ENCODE data around the gene TUBA3E. TPM values are rescaled to one million over a fixed set of nuclear protein-coding genes. Genes with fewer than 3 reads are reported as not detected.
"Not testable (repeated sequence)": the region's sequence is repeated elsewhere in the genome, so short reads cannot be mapped to it uniquely, and the experiment has no call there.

Gene TUBA3E
- total RNA-seq, 1 donor from 2014 or later = not detected

DNA sequence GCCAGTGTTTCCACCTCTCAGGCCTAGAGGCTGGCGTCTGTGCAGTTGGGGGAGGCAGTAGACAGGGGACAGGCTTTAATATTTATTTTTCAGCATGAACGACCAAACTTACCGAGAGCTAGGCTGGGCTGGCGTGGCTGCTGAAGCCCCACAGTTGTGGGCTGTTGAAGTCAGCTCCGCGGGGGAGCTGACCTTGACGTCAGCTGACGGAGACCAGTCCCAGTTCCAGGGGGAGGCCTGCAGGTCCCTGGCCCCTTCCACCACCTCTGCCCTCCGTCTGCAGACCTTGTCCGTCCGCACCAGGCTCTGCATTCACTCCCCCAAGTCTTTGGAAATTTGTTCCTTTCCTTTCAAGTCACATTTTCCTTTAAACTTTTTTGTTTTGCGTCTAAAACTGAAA lies 33.4 kb upstream of the TUBA3E start:
- TF ChIP-seq, protein P1, sequence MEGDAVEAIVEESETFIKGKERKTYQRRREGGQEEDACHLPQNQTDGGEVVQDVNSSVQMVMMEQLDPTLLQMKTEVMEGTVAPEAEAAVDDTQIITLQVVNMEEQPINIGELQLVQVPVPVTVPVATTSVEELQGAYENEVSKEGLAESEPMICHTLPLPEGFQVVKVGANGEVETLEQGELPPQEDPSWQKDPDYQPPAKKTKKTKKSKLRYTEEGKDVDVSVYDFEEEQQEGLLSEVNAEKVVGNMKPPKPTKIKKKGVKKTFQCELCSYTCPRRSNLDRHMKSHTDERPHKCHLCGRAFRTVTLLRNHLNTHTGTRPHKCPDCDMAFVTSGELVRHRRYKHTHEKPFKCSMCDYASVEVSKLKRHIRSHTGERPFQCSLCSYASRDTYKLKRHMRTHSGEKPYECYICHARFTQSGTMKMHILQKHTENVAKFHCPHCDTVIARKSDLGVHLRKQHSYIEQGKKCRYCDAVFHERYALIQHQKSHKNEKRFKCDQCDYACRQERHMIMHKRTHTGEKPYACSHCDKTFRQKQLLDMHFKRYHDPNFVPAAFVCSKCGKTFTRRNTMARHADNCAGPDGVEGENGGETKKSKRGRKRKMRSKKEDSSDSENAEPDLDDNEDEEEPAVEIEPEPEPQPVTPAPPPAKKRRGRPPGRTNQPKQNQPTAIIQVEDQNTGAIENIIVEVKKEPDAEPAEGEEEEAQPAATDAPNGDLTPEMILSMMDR (conservative IDR thresholded peaks at IDR 0.05) = no peak
- Mint-ChIP-seq H3K27ac (ENCODE audit: unreplicated experiment) (no peak overlapping the region), H3K4me3 (no peak overlapping the region), H3K36me3 (ENCODE audit: low read depth) (no peaks in the 10 kb centered on the region), H3K27me3 (ENCODE audit: low read depth) (peaks cover 9% of the 10 kb centered on the region), H3K4me1 (peaks cover 4% of the 10 kb centered on the region), H3K9me3 (no peaks in the 10 kb centered on the region)
- DNase-seq (ENCODE audit: low read depth, low spot score) = no peak

- H3K36me3 Mint-ChIP-seq (ENCODE audit: low read depth); H3K4me3 Mint-ChIP-seq; H3K27me3 Mint-ChIP-seq (ENCODE audit: low read depth); H3K27ac Mint-ChIP-seq (ENCODE audit: unreplicated experiment); H3K4me1 Mint-ChIP-seq; H3K9me3 Mint-ChIP-seq; DNase-seq (ENCODE audit: low read depth, low spot score): not testable (repeated sequence)
Observed at GRCh38 chr2:130230907-130231306, 32.7 kb upstream of the TUBA3E start.

GRCh38 chr2:130230376-130230775 lies 32.1 kb upstream of the TUBA3E start:
- not testable (repeated sequence) for H3K27ac Mint-ChIP-seq (ENCODE audit: unreplicated experiment); DNase-seq (ENCODE audit: low read depth, low spot score); H3K27me3 Mint-ChIP-seq (ENCODE audit: low read depth); H3K36me3 Mint-ChIP-seq (ENCODE audit: low read depth); H3K9me3 Mint-ChIP-seq; H3K4me1 Mint-ChIP-seq; H3K4me3 Mint-ChIP-seq

DNA sequence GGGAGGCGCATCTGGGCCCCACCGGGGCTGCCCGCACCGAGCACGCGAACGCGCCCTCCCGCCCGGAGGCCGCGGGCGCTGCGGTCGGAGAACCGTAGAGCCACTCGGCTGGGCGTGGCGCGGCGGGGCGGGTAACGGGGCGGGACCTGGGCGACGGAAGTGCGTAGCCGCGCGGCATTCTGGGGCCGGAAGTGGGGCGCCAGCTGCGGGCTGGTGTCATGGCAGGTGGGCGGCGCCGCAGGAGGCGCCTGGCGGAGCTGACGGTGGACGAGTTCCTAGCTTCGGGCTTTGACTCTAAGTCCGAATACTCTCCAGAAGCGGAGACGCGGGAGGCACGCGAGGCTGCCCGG lies 30.9 kb upstream of the TUBA3E start:
- H3K27ac Mint-ChIP-seq (ENCODE audit: unreplicated experiment) = not testable (repeated sequence)

GRCh38 chr2:130228467-130229160 lies 30.4 kb upstream of the TUBA3E start:
- H3K4me1 Mint-ChIP-seq; H3K9me3 Mint-ChIP-seq; H3K36me3 Mint-ChIP-seq (ENCODE audit: low read depth); H3K27ac Mint-ChIP-seq (ENCODE audit: unreplicated experiment); H3K4me3 Mint-ChIP-seq; DNase-seq (ENCODE audit: low read depth, low spot score): not testable (repeated sequence)
- peaks cover 14% of the 10 kb centered on the region for H3K27me3 Mint-ChIP-seq (ENCODE audit: low read depth)

More for the DNA sequence above, 30.9 kb upstream of the TUBA3E start:
- not testable (repeated sequence) for DNase-seq (ENCODE audit: low read depth, low spot score); H3K36me3 Mint-ChIP-seq (ENCODE audit: low read depth); H3K9me3 Mint-ChIP-seq; H3K4me1 Mint-ChIP-seq; H3K4me3 Mint-ChIP-seq
- peaks cover 10% of the 10 kb centered on the region for H3K27me3 Mint-ChIP-seq (ENCODE audit: low read depth)

GRCh38 chr2:130228005-130228404 lies 29.8 kb upstream of the TUBA3E start:
- H3K9me3 Mint-ChIP-seq; H3K4me3 Mint-ChIP-seq; H3K4me1 Mint-ChIP-seq; H3K27ac Mint-ChIP-seq (ENCODE audit: unreplicated experiment); DNase-seq (ENCODE audit: low read depth, low spot score); H3K36me3 Mint-ChIP-seq (ENCODE audit: low read depth): not testable (repeated sequence)
- peaks cover 14% of the 10 kb centered on the region for H3K27me3 Mint-ChIP-seq (ENCODE audit: low read depth)

GRCh38 chr2:130222523-130222922 lies 24.3 kb upstream of the TUBA3E start:
- H3K4me3 Mint-ChIP-seq; H3K36me3 Mint-ChIP-seq (ENCODE audit: low read depth); DNase-seq (ENCODE audit: low read depth, low spot score); H3K9me3 Mint-ChIP-seq; H3K27ac Mint-ChIP-seq (ENCODE audit: unreplicated experiment); H3K4me1 Mint-ChIP-seq: not testable (repeated sequence)
- H3K27me3 Mint-ChIP-seq (ENCODE audit: low read depth) = peaks cover 30% of the 10 kb centered on the region

DNA sequence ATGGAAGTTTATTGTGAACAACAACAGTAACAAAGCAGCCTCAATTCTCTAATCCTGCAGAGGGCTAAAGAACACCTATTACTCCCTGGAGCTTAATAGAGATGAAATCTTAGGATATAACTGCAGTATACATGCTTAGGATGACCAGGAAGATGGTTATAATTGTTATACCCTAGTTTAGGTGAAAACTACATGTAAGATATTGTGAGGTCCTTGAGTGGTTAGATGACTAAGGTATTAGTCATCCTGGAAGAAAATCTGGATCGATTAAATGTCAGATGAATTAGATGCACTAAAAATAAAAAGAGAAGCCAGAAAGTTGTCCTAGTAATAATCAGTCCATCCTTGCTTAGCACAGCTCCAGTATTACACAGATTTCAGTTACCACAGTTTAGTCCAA lies 22.3 kb upstream of the TUBA3E start:
- H3K4me3 Mint-ChIP-seq; DNase-seq (ENCODE audit: low read depth, low spot score); H3K36me3 Mint-ChIP-seq (ENCODE audit: low read depth); H3K4me1 Mint-ChIP-seq; H3K27ac Mint-ChIP-seq (ENCODE audit: unreplicated experiment); H3K9me3 Mint-ChIP-seq: not testable (repeated sequence)
- peaks cover 39% of the 10 kb centered on the region for H3K27me3 Mint-ChIP-seq (ENCODE audit: low read depth)

GRCh38 chr2:130219147-130219546 lies 20.9 kb upstream of the TUBA3E start:
- peaks cover 47% of the 10 kb centered on the region for H3K27me3 Mint-ChIP-seq (ENCODE audit: low read depth)
- H3K9me3 Mint-ChIP-seq; H3K27ac Mint-ChIP-seq (ENCODE audit: unreplicated experiment); DNase-seq (ENCODE audit: low read depth, low spot score); H3K4me1 Mint-ChIP-seq; H3K4me3 Mint-ChIP-seq; H3K36me3 Mint-ChIP-seq (ENCODE audit: low read depth): not testable (repeated sequence)

- not testable (repeated sequence) for H3K36me3 Mint-ChIP-seq (ENCODE audit: low read depth); H3K27ac Mint-ChIP-seq (ENCODE audit: unreplicated experiment); DNase-seq (ENCODE audit: low read depth, low spot score); H3K9me3 Mint-ChIP-seq; H3K4me3 Mint-ChIP-seq; H3K4me1 Mint-ChIP-seq
- H3K27me3 Mint-ChIP-seq (ENCODE audit: low read depth) = peaks cover 24% of the 10 kb centered on the region
Observed at GRCh38 chr2:130207051-130207450, 8.8 kb upstream of the TUBA3E start.

DNA sequence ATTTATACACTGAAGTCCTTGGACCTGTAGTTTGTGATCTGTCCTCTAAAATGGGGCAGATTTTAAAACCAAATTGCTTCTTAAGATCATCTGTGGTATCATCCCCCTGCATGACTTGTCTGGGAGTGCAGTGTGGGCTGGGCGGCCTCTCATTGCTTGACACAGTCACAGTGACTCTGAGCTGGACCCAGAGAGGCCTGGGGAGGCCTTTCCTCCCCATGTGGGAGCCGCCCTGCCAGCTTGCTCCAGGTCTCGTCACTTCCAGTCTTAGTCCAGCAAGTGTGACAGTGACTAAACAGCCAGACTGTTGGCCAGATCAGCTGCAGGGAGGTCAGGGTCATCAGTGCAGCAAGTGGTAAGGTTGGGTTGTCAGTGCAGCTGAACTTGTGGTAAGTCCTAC lies 4.9 kb upstream of the TUBA3E start:
- not testable (repeated sequence) for H3K4me3 Mint-ChIP-seq; H3K36me3 Mint-ChIP-seq (ENCODE audit: low read depth); H3K27me3 Mint-ChIP-seq (ENCODE audit: low read depth); H3K27ac Mint-ChIP-seq (ENCODE audit: unreplicated experiment); H3K4me1 Mint-ChIP-seq; H3K9me3 Mint-ChIP-seq; DNase-seq (ENCODE audit: low read depth, low spot score)

DNA sequence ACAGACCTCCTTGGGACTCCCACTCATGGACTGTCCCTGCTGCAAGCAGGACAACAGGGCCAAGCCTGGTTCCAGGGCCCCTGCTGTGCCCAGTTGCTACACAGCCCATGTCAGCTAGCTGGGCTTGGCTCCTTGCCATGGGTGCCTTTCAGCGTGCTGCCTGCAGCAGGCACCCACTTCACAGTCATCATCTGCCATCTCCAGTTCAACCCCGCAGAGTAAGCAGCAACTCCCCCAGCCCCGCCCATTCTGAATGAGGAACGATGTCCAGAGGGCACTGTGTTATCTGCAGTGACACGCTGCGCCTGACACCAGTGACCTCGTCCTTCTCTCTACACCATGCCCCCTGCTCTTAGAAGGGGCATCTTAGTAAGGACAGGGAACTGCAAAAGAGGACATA lies 4.3 kb upstream of the TUBA3E start:
- not testable (repeated sequence) for H3K9me3 Mint-ChIP-seq; DNase-seq (ENCODE audit: low read depth, low spot score); H3K27ac Mint-ChIP-seq (ENCODE audit: unreplicated experiment); H3K27me3 Mint-ChIP-seq (ENCODE audit: low read depth); H3K36me3 Mint-ChIP-seq (ENCODE audit: low read depth); H3K4me3 Mint-ChIP-seq; H3K4me1 Mint-ChIP-seq

DNA sequence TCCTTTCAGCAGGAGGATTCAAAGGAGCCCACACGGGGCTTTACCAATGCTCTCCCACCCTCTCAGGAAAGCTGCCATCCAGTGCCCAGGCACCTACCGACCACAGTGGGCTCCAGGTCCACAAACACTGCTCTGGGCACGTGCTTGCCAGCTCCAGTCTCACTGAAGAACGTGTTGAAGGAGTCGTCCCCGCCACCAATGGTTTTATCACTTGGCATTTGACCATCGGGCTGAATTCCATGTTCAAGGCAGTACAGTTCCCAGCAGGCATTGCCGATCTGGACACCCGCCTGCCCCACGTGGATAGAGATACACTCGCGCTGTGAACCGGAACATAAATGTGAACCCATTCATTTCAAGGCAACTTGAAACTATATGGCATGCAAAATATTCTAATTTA lies 2.2 kb downstream of the TUBA3E start:
- H3K9me3 Mint-ChIP-seq; H3K27me3 Mint-ChIP-seq (ENCODE audit: low read depth): not testable (repeated sequence)

More for the DNA sequence above, 2.2 kb downstream of the TUBA3E start:
- not testable (repeated sequence) for H3K27ac Mint-ChIP-seq (ENCODE audit: unreplicated experiment); H3K4me3 Mint-ChIP-seq; H3K4me1 Mint-ChIP-seq; H3K36me3 Mint-ChIP-seq (ENCODE audit: low read depth); DNase-seq (ENCODE audit: low read depth, low spot score)
